RCC 7860 (cell line): Measurements from ENCODE around the gene ANO4.

ENCODE experiments used
- DNase-seq: peaks from one replicate; pipeline ENCODE4 v3.0.0-alpha.2; 2015; ENCODE audit warnings: low spot score
- FAIRE-seq: peaks from 2 replicates; lab custom pipeline; 2012; peaks lifted over from hg19 to GRCh38; lab: Jason Lieb, UNC

The ANO4 gene

DNA sequence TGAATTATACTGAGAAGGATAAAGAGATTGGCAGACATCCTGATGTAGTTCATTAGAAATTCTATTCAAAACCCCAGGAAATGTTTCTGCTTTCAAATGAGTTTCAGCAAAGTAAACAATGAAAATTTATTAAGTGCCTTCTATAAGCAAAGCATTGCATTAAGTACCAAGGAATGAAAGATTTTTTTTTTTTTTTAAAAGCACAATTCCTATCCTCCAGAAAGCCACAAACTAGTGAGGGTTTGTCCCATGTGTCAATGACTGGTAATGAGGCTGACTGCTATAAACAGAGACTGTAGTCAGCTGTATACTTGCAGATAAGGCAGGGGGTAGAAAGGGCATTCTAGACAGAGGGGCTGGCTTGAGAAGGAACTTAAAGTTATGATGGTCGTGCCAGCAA lies 6.7 kb downstream of the ANO4 start:
- no peak for DNase-seq
- no peak for FAIRE-seq

DNA sequence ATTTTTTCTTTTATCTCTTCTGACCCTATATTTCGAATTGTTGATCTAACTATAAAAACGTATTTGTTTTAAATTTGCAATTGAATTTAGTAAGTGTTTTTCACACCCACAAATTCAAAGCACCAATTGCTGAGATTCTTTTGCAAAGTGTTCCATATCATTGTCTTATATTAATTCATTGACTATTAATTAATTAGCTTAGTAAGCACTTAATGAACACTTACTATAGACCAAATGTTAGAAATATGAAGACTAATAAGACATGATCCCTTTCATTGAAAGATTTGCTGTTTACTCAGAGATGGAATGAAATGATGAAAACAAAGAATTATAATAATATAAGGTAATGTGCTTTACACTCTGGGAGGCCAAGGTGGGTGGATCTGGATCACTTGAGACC lies 14.2 kb downstream of the ANO4 start:
- FAIRE-seq (no peak), DNase-seq (no peak)

DNA sequence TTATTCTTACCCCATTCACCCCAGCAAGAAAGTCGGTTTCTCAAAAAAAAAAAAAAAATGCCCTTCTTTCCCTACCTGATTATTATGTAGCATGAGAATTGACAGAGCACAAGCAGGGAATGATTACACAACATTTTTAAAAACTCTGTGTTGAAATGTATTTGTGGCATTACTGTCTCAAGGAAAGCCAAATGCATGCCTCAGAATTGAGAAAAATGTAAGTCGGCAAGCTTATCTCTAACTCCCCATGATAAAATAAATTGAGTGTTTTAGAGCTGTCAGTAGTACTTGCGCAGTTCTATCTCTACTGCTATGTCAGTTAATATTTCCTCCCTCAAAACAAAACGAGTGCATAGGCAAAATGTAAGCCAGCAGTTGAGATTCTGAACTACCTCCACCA lies 25.7 kb downstream of the ANO4 start:
- no peak for FAIRE-seq

DNA sequence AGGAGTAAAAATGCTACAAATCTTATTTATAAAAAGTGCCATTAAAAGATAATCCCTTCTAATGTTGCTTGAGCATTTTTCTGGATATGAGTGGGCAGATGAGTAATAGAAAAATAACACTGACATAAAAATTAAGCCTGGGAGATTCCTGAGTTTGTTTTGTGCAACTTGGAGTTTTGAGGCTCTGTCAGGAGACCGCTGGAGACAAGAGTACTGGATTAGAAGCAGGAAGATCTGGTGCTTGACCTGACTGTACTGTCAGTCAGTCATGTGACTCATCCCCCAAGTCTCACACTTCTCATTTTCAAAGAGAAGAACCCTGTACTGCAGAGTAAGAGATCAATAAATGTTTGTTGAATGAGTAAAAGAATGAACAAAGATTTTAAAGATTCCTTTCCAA lies 29.4 kb downstream of the ANO4 start:
- no peak for FAIRE-seq

More for the DNA sequence above, 25.7 kb downstream of the ANO4 start:
- DNase-seq = no peak

DNA sequence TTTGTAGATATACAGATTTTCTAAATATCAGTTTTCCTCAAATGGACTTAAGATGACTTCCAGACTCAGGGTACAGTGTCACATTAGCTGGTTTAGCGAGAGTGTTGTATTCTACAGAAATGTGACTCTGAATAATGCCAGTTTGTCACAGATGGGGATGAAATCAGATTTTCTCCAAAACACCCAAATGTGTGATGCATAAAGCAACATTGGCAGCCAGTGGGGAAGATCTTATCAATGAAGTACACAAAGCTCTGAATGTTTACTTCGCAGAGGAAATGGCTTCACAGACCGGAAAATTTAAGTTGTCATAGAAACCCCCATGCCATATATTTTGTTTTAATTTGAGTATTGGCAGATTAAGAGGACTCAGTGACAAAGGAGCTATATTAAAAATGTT lies 29.9 kb downstream of the ANO4 start:
- FAIRE-seq = no peak
- DNase-seq = no peak

More for the DNA sequence above, 29.4 kb downstream of the ANO4 start:
- peak; percentile 6 for DNase-seq

DNA sequence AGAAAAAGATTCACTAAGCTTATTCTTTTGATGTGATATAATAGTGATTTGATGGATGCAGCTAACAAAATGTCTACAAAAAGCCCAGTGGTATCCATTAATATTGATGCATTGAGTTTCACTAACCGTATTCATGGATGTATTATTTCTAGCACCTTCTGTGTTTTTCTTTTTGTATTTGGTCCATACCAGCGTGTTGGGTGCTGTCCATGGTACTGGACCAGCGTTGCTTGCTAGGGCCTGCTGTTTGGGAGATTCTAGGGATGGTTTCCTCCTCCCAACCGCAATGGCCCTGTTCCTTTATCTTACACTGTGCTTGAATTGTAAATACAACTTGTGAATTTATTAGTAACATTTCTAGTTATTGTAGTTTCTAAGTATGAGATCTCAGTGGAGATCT lies 31.7 kb downstream of the ANO4 start:
- no peak for FAIRE-seq
- no peak for DNase-seq

DNA sequence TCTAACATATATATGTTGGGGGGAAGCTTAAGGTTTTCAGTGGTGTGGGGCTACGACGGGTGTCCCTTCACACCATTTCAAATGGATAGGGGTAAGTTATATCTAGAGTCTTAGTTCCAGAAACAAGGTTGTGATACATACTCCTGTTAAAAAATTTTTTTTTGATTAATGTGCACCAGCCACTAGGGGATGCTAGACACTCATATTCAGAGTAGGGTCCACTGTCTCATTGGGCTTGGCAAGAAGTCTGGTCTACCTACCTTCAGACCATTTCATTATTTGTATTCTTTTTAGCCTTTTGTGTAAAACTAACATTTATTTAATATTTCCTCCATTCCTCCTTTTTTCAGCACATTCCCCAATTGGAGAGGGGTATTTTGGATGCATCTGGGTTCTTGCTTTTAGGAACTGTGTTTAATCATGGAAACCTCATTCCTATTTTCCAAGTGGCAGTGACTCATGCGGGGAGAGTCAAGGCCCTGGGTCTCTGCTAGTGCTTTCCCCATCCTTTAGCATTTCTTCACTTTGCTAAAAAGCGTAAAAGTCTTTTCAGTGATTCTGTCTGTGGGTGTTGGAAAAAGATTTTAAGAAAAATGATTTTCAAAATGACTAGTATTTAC lies 33.4 kb downstream of the ANO4 start:
- peak; percentile 25 for DNase-seq
- no peak for FAIRE-seq

DNA sequence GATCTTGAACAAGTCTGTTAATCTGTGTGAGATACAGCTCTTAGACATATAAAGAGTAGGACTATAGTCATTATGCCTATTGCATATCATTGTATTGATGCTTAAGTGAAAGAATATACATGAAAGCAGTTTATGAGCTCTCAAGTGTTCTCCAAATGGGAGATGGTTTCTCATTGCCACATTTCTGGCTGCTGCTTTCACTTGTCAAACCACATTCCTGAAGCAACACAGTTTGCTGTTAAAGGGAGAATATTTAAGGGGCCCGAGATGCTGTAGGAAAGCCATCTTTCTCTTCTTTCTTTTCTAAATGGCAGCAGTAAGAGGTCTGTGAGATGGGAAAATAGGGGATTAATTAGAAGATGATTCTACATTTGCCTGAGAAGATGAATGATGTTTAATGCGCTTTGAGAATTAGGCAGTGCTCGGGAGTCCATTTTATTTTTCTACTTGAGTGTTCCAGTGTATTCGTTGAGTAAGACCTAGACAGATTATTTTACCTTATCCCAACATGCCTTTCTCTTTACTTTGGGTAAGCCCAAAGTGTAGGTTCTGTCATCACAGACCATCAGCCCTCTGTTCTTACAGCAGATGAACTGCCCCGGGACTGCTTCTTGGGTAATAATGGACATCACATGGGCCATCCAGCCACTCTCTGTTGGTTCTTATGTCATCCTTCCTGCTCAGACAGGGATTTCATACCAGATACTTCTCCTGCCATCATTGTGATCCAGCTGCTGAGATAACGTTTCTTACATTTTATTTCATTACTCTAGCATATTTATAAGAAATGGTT lies 35.6 kb downstream of the ANO4 start:
- DNase-seq (no peak), FAIRE-seq (no peak)

DNA sequence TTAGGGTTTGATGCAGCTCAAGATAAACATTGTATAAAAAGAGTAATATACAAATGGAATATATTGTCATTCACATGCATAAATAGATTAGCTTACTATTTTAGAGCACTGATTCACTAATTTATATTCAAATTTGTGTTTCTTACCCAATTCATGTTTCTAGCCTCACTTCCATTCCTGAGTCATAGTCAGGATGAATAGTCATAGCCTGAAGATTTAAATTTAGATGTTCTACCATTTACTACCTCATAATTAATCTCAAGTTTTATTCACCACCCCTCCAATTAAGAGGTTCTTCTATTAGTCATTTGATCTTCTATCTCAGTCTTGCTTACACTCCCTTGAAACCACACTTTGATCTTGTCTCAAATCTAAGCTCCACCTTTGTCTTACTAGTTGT lies 38.7 kb downstream of the ANO4 start:
- no peak for FAIRE-seq
- DNase-seq = no peak

DNA sequence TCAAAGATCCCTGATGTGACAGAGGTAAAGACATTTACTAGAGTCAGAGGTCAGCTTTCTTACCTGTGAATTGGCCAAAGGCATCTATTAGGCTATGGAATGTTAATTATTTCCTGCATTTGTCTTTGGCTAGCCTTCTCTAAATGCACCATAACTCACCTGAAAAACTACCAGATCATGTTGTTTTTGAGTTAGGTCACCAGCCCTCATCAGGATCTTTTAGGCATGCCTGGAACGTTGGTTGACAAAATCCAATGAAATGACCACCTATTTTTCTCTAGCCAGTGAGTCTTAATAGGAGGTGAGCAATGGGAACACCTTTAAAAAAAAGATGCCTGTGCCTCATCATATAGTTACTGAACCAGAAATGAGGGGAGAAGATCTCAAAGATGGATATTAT lies 46.2 kb downstream of the ANO4 start:
- FAIRE-seq (no peak), DNase-seq (no peak)

DNA sequence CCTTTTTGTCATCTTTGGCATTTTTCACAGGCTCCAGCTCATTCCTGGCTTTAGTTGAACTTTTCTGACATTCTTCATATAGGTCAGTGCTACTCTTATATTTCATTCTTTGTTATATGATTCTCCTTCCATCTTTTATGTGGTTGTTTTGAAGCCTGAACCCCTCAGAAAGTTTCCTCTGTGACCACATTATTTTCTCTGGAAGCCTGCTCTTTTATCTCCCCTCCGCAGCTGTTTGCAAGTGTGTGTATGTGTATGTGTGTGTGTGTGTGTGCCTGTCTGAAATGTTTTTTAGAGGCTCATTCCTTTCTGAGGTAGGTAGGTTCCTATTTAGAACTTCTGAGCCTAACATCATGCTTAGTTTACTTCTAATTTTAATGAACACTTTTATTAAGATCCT lies 47.6 kb downstream of the ANO4 start:
- FAIRE-seq = no peak
- DNase-seq = no peak

DNA sequence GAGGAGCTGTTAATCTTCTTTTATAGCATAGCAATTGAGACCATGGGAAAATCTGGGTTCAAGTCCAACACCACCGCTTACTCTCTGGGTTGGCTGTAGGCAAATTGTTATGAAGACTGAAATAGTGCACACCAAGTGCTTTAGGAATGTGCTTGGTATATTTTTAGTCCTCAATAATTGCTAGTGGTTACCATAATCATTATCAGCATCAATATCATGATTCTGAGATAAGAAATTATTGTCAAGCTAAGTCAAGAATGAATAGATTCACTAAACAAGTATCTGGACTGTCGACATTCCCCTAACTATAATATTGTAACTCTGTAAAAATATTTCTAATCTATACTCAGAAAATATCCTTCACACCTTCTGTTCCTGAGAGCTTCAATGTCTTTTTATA lies 48.5 kb downstream of the ANO4 start:
- DNase-seq (no peak), FAIRE-seq (no peak)

DNA sequence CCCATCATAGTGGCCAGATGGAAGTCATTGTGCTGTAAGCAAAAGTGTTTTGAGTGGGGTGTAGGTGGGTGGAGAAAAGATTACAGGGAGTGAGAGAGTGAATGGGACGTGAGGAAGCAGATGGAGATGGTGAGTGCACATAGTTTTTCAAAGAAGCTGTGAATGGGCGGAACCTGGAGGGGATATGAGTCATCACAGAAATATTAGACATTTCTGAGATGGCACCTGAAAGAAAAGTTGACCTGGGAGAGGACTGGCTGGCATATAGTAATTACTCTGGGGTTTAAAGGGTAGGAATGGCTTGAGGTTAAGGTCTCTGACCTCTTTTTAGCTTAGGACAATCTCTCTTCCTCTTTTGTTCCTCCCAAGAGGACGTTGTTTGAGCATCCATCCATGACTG lies 50.5 kb downstream of the ANO4 start:
- FAIRE-seq = peak; percentile 36
- peak; percentile 7 for DNase-seq

DNA sequence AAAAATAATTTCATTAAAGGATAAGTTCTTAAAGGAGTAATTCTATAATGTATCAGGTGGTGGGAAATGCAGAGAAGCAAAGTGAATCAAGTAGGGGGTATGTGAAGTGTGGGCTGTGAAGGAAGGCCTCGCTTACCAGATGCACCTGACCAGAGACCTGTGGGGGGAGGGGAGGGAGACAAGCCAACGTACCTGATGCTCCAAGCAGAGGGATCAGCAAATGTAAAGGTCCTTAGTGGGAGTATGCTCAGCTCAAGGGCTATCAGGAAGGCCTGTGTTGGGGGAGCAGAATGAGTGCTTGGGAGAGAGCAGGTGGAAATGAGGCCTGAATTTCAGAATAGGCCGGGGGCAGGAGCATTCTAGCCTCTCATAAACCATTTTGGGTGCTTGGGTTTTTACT lies 57.1 kb downstream of the ANO4 start:
- DNase-seq (no peak), FAIRE-seq (no peak)

DNA sequence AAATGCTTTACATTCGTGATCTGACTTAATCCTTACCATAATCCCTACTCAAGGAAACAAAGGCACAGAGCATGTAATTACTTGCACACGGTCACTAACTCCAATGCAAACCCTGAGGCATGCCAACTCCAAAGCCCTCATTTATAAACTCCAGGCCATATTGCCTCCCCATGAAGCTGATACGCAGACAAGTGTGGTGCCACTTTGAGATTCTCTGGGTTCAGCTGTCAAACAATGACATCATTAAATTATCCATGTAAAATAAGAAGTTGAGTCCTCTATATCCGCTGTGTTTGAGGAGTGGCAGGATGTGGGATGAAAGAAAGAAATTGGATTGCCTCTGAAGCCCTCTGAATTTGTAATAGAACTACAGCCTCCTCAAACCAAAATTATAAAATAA lies 62.8 kb downstream of the ANO4 start:
- DNase-seq (no peak), FAIRE-seq (no peak)

DNA sequence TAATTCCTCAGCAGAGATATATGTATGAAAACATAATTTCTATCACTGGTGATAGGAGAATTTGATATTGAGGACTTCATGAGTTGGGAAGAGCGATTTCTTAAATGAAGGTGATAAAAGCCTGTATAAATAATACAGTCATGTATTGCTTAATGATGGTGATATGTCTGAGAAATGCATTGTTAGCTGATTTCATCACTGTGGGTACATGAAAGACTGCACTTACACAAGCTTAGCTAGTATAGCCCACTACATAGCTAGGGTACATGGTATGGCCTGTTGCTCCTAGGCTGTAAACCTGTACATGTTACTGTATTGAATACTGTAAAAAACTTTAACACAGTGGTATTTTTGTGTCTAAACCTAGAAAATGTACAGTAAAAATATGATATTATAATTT lies 63.4 kb downstream of the ANO4 start:
- FAIRE-seq (no peak), DNase-seq (no peak)

DNA sequence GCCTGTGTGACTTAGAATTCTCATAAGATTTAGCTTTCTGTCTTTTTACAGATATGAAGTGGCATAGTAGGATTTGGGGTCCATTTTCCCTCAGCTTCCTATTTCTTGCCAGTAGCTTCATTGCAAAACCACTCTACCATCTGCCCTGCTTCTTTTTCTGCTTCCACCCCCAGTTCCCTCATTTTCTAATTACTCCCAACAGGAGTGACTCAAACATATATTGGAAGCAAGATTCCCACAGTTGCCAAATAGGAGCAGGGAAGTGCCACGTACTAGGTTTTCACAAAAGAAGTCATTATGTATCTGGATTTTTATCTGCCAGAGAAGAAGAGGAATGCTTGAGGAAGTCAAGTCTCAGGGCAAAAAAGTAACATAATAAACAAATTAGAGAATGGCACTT lies 64.1 kb downstream of the ANO4 start:
- no peak for DNase-seq

DNA sequence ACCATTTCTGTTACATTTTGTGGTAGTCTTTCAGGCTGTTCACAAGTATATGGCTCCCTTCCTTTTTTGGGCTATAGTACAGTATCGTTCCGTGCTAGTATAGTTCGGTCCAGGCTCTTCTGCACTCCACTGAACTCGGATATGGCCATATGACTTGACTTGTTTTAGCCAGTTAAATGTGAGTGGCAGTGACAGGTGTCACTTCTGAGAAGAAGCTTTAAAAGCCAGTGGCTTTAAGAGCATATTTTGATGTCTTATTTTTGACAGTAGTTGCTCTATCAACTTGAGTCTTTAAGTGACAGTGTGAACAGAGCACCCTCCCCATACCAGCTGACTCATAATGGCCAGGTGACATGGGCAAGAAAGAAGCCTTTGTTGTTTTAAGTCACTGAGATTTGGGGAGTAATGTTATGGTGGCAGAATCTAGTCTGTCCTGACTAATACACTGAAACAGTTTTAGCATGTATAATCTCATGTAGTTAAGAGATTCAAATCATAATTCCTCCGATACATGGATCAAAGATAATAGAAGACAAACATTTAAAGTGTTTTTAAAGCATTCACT lies 64.6 kb downstream of the ANO4 start:
- FAIRE-seq = no peak

More for the DNA sequence above, 64.1 kb downstream of the ANO4 start:
- FAIRE-seq = no peak

DNA sequence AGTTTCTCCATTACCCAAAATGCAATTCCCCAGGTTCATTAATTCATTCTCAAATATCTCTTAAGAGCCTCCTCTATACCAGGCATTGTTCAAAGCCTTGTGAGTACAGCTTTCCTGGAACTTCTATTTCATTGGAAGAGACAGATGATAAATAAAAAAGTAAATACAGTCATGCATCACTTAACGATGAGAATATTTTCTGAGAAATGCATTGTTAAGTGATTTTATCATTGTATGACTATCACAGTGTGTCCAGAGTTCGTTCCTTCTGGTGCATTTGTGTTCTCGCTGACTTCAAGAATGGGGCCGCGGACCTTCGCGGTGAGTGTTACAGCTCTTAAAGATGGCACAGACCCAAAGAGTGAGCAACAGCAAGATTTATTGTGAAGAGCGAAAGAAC lies 66.0 kb downstream of the ANO4 start:
- DNase-seq (peak; percentile 87), FAIRE-seq (peak; percentile 85)

More for the DNA sequence above, 64.6 kb downstream of the ANO4 start:
- DNase-seq = no peak

DNA sequence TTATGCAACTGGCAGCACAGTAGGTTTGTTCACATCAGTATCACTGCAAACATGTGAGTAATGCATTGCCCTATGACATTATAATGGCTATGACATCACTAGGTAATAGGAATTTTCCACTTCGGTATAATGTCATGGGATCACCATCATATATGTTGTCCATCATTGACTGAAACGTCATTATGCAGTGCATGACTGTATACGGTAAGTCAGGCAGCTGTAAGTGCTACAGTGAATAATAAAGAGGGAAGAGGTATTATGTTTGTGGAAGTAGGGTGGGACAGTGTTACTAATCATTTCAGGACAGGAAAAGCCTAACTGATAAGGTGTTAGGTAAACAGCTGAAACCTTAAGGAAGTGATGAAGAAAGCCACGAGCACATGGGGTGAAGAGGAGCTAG lies 68.1 kb downstream of the ANO4 start:
- DNase-seq (no peak), FAIRE-seq (no peak)

DNA sequence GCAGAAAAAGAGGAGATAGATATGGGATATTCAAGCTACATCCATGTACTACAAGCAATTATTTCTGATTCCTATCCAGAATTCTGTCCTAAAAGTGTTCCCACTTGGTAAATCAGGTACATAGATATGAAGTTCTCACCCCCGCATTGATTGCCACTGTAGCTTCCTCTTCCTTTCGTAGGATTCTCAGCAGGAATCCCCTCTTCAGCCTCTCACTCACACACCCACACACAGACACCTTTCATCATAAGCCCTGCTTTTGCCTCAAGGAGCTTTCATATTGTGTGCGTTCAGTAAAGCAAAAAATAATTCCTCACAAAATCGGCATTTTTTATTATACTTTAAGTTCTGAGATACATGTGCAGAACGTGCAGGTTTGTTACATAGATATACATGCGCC lies 69.8 kb downstream of the ANO4 start:
- DNase-seq (no peak), FAIRE-seq (no peak)

DNA sequence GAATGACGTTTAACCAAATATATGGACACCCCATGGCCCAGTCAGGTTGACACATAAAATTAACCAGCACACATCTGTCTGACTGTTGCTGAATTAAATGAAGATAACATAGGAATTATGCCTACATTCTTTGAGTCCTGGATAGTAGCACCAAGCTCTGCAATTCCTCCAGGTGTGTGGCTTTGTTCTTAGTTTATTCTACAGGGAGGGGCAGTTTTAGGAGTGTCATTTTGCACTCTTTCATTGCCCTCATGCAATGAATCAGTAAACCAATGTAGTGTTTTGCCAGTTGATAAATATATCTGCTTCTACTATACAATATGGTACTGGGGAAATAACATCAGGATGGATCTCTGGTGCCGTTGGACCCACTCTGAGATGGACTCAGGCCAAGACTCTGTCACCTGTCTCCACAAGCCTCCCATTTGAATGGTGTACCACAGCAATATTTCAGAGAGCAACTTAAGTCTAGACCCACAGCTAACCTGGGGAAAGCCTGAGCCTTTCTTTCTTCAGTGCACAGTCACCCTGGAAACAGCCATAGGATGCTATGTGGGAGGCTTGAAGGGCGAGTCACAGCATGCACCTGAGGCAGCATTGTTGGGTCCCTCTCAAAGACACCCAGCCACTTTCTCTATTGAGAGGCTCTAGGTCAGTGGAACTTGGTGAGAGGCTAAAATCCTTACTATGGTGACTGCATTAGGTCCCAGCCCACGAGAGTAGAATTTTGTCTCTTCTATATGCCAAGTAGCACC lies 73.2 kb downstream of the ANO4 start:
- no peak for DNase-seq
- FAIRE-seq = no peak
